NCI-H2029 treated with DMSO at 0.1 percent for 48 hours (cell line): ENCODE measurements around the gene HPGD.

Source experiments
- DNase-seq: peaks from one replicate; lab custom pipeline; 2025; lab: John Stamatoyannopoulos, UW

The HPGD gene

DNA sequence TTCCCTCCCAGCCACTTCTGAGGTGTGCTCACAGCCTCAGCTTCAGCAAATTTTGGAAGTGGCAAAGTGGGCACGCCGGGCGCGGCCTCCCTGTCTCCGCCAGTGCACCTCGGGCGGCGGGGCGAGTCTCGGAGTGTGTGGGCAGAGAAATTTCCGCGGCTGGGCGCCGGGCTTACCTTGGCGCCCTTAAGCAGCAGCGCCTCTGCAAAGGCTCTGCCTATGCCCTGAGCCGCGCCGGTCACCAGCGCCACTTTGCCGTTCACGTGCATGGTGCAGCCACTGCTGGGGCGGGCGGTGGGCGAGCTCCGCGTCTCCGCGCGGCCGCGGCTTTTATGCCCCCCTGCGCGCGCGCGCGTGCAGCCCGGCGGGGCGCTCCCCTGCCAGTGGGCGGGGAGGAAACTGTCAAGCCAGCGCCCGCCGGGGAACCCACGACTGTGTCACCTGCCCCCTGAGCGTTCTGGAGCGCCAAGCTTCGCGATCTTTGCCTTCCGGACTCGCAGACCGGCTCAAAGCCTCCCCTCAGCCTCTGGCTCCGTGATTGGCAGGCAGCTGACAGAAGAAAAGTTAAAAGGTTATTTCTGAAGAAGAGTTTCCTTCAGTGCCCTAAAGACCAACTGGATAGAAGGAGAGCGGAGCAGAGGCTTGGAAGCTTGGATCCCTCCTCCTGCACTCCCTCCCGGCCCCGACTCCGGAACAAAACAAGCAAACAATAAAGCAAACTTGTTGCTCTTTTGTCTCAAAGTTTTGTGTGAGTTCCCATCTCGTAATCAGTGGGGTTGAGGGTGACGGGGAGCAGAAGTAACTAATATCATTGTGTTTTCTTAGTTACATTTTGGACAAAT lies at the start of gene HPGD:
HPGD (minus strand) TSS at position 306 of the 842 bp plus-strand sequence; CDS start at position 269, 37 bp downstream.
- DNase-seq = no peak

DNA sequence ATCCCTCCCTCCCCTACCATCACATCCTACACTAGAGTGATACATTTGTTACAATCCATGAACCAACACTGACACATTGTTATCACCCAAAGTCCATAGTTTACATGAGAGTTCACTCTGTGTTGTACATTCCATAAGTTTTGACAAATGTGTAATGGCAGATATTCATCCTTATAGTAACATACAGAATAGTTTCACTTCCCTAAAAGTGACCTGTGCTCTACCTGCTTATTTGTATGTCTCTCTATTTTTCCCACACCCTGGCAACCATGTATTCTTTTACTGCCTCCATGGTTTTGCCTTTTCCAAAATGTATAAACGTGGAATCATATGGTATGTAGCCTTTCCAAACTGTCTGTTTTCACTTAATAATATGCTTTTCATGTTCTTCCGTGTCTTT lies 42.2 kb upstream of the HPGD start:
- DNase-seq = no peak

- no peak for DNase-seq
Observed at GRCh38 chr4:174563399-174563798, 41.1 kb upstream of the HPGD start.

- DNase-seq = peak; percentile 13
Observed at GRCh38 chr4:174561560-174561959, 39.3 kb upstream of the HPGD start.

DNA sequence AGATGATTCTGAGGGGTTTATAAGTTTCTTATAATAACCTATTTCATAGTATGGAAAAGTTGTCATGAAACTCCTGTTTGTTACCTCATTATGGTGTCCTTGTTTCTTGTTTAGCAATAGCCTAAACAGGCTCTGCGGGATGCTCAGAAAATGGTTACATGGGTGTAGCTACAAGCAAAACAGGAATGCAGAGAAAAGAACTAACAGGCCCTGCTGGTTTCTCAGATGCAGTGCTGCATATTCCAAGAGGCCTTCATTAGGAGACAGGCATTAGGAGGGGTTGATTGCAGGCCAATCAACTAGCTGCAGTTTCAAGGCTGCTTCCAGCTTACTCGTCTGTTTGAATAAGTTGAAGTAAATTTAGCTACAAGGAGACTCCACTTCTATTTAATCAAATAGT lies 37.6 kb upstream of the HPGD start:
- no peak for DNase-seq

DNA sequence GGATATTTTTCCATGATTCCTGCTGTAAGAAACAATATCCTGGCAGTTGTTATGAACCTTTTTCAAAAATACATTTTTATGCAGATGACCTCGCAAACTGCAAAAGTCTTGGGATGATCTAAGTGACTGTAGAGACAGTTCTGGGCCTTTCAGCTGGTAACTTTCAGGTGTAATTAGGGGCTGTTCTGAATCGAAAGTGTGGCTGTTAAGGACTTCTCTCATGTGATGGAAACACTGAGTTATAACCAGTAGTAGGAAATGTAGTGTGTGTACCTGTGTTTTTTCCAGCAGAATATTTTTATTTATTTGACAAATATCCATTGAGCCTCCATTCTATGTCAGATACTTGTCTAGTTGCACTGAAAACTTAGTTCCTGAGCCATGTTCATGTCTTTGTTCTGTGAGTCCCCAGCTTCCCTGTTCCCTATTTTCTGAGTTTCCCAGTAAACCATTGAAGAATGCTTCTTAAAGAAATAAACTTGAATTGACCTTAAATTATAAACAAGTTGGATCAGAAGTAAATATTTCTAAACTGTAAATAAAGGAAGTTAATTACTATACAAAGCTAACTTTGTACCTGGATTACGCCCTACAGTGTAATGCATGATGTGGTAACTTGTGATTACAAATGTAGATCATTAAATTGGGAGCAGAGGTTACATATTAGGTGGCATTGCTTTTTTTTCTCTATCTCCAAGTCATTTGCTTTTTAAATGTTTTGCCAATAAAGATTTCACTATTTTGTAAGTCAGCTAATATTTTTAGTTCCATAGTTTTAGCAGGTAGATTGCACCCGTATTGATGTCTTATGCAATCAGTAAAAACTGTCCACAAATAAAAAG lies 33.7 kb upstream of the HPGD start:
- DNase-seq = no peak

DNA sequence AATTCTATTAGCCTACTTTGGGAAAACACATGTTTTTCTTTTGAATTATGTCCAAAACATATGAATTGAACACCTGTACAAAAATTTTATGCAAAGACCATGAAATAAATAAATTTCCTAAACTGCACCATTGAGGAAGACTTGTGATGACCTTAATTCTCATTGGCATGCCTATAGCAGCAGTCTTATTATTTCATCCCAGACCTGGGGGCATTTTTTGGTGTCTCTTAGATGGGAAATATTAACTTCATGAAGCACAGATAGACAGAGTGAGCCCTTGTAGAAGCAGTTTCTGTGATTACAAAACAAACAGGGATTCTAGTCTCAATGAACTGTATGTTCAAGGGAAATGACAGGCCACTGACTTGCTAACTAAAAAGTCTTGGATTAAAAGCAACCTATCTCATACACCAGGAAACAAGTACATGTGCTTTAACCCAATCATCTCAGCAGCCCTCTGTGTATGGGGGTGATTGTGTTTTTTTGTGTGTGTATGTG lies 32.0 kb upstream of the HPGD start:
- no peak for DNase-seq

DNA sequence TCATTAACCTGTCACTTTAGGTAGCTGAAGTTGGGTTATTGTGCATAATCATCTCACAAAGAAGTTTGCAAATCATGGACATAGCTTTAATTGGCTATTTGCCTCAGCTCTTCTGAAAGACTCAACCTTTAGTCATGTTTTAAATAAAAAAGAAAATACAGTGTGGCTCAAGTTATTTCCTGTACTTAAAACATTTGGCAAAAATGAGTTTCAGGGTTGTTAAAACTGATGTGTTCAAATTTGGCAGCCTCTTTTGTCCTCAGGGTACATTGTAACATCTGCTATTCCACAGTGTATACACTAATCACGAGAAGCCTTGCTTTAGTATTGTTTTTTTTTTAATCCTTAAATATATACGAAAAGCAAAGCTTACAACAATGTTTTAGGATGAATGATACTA lies 31.5 kb upstream of the HPGD start:
- no peak for DNase-seq

DNA sequence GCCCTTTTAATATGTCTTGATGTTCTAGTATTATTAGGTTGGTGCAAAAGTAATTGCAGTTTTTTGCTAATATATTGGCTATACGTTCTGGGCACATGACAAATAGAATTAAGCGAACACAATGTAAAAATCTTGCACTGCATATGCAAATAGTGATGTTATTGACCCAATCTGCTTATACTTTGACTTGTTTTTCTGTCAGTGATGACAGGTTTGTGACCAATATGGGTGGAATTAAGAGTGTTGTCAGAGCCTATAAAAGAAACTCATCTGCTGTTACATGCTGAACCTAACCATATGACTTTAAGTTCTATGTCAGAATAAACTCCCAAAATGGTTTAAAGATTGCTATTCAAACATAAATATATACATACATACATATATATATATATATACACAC lies 30.7 kb upstream of the HPGD start:
- DNase-seq = no peak

DNA sequence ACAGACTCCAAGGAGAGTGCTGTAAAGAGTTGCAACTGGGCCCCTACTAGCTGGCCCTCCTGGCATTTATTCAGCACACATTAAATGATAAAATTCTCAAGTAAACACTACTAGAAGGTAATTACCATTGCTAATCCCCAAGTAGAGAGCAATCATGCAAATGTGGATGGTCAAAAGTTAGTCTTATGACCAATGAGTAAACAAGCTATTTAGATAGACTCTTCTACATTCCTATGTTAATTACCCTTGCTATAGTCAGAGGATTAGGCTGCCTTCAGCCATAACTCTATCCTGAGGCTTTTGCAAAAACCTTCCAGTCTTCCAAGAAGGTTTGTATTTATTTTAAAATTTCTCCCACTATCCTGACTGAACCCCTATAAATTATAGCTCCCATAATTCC lies 28.3 kb upstream of the HPGD start:
- no peak for DNase-seq

DNA sequence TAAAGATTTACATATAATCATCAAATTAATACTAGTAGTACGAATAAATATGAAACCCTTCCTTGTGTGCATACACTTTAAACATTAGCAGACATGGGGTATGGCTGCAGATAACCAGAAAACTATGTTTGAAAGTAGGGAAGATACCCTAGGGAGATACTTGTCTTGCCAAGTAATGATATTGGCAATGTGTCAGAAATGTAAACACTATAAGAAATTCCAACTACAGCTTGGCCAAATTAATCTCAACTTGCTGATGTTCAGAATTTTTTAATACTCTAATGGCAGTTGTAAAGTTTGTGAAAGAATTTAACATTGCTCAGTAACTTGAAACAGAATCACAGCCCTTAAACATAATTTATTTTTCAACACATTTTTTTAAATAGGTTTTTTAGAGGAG lies 27.4 kb upstream of the HPGD start:
- DNase-seq = no peak

- no peak for DNase-seq
Observed at GRCh38 chr4:174545268-174545667, 23.0 kb upstream of the HPGD start.

DNA sequence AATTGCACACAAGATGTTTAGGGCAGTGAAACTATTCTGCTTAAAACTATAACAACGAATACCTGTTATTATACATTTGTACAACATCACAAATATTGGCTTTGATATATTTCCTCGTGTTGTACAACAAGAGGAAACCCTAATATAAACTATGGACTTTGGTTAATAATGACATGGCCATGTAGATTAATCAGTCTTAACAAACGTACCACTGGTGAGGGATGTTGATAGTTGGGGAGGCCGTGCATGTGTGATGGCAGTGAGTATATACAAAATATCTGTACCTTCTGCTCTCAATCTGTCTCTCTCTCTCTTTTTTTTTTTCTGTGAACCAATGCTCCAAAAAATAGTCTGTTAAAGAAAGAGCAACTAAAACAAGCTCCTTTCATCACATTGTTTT lies 22.2 kb upstream of the HPGD start:
- no peak for DNase-seq

- DNase-seq = no peak
Observed at GRCh38 chr4:174540175-174540574, 17.9 kb upstream of the HPGD start.

DNA sequence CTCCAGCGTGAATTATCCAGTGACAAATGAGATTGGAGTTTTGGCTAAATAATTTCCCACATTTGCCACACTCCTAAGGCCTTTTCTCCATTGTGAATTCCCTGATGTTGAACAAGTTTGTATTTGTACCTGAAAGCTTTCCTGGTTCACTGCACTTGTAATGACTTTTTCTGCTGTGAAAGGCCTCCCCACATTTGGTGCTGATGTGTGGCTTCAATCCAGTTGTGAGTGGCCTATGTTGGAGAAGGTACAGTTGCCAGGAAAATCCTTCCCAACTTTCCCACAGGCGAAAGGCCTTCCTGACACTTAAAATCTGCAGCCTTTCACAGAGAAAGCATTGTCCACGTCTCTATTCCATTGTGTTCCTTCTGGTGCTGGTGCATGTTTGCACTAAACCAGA lies 17.3 kb upstream of the HPGD start:
- DNase-seq = no peak

- DNase-seq = no peak
Observed at GRCh38 chr4:174538876-174539250, 16.6 kb upstream of the HPGD start.

GRCh38 chr4:174538123-174538875 lies 16.0 kb upstream of the HPGD start:
- no peak for DNase-seq

GRCh38 chr4:174537634-174538033 lies 15.3 kb upstream of the HPGD start:
- no peak for DNase-seq

GRCh38 chr4:174534461-174534860 lies 12.2 kb upstream of the HPGD start:
- no peak for DNase-seq

DNA sequence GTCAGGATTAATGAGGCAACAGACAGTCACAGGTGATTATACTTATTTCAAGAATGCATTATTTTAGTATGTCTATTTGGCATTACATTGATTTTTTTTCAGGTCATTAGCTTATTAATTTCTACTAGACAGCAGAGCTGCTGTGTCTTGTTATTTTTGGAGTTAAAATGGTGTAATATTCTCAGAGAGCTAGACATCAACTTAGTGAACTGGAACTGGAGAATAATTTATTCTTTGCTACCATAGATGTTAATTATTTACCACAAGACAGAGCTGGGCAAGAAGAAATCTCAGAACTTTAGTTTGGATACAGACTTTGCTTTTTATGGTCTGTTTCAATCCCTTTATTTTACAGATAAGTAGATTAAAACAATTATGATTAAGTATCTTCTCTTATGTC lies 10.2 kb upstream of the HPGD start:
- DNase-seq = no peak

DNA sequence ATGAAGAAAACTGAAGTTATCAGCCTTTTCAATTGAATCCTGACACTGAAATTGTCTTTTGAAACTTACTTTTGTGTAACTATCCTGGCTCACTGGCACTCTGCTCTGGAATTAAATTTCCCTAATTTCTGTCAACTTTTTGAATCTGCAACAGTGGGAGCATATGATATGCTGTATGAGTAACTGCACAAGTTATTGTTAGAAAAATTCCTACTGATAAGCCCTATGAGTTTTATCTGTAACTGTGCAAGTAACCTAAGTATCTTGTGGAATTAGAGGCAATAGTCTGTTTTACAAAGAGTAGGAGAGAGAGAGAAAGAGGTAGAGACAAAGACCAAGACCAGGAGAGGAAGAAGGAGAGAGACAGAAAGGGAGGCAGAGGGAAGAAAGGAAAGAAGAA lies 9.2 kb upstream of the HPGD start:
- no peak for DNase-seq

DNA sequence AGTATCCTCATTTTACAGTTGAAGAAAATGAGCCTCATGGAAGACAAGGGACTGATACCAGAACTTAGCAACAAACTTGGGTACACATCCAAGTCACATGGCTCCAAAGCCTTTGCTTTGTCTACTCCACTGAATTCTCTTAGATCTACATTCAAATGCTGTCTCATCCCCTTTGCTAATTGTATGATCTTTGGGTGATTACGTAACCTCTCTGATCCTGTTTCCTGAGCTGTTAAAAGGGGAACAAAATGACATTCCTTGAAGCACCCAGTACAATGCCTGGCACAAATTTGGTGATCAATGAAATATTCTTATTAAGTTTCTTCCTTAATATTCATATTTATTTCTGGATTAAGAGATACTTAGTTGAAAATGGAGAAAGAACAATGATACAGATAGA lies 5.9 kb upstream of the HPGD start:
- no peak for DNase-seq
